Effector CD8-positive, alpha-beta T cell (primary cell): ENCODE results near the gene TESK2.
A peak's percentile ranks its signal among the peaks of the same experiment; 100 is the strongest.
"Not testable (repeated sequence)": the region's sequence is repeated elsewhere in the genome, so short reads cannot be mapped to it uniquely, and the experiment has no call there.

Experiments
- DNase-seq: peaks from one replicate; lab custom pipeline; 2025; lab: John Stamatoyannopoulos, UW

The TESK2 gene

GRCh38 chr1:45375104-45376090 lies 115.6 kb downstream of the TESK2 start:
- no peak for DNase-seq

- DNase-seq, result no peak
Observed at GRCh38 chr1:45373573-45373972, 117.4 kb downstream of the TESK2 start.

- no peak for DNase-seq
Observed at GRCh38 chr1:45370575-45370974, 120.4 kb downstream of the TESK2 start.

DNA sequence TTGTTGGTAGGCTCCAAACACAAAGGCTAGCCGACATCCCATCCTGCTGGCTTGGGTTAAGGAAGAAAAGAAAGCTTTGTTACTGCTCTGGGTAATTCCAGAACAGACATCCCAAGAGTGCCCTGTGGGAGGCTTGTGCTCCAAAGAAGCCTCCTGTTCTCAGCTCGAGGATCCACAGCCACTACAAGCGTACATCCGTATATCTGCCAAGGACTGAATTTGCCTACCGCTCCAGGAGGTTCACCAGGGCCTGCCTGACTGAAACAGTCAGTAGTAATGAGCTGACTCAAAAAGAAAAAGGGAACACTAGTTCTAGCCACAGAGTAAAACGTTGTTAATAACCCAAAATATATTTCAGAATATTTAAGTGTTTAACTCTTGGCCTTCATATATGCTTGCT lies 125.9 kb downstream of the TESK2 start:
- DNase-seq, result no peak

DNA sequence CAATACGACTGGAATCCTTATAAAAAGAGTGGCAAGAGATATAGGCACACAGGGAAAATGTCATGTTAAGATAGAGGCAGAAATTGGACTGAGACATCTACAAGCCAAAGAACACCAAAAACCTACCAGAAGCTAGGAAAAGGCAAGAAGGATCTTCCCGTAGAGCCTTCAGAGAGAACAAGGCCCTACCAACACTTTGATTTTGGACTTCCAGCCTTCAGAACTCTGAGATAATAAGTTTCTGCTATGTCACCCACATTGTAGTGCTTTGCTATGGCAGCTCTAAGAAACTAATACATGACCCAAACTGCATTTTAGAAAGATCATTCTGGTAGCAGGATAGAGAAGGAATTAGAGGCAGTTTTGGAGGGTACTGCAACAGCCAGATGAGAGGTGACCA lies 126.7 kb downstream of the TESK2 start:
- DNase-seq, result no peak

- DNase-seq, result not testable (repeated sequence)
Observed at GRCh38 chr1:45360981-45361380, 130.0 kb downstream of the TESK2 start.

DNA sequence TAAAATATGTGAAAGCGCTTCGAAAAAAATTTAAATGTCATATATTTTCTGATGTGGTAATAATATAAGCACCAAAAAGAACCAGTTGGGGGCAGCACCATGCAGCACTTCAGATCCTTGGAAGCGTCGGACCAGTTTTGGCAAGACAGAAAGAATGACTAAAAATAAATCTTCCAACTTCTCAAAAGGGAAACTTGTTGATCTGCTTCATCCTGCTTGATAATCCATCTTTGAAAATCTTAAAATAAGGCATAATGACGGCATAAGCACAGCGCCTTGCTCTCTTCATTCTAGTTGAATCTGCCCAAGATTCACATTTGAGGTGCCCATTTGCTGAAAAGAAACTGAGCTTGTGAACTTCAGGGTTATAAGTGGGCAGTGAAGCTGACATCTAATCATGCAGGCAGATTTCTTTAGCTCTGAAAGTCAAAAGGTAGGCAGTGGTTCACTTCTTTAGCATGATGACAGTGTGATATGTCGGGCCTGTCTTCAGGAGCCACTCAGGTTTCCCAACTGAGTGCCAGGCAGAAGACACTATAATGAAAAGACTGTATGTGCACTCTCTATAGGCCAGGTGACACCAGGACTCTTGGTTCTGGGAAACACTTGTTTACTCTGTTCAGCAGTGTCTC lies 131.0 kb downstream of the TESK2 start:
- peak; percentile 17 for DNase-seq

DNA sequence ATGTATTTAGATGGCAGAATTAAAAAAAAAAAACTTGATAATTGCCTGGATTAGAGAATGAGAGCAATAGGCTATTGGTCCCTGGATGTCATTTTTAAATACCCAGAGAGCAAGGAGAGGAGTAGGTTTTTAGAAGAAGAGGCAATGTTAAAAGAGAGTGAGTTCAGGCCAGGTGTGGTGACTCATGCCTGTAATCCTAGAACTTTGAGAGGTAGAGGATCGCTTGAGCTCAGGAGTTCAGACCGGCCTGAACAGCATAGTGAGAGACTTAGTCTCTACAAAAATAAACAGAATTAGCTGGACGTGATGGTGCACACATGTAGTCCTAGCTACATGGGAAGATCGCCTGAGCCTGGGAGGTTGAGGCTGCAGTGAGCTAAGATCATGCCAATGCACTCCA lies 134.8 kb downstream of the TESK2 start:
- no peak for DNase-seq

DNA sequence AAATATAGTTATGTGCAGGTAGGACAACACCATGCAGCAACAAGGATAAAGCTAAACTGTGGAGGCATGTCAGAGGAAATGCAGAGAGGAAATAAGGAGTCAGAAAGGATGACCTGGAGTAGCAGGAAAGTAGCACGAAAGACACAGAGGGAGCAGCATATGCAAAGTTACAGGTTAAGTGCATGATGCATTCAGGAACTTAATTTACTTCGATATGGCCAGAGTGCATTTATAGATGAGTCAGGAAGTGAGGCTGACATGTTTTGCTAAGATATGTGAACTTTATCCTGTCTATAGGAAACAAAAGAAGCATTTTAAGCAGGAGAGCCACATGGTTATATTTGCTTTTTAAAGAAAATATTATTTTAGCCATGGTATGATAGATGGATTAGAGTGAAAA lies 135.3 kb downstream of the TESK2 start:
- DNase-seq, result no peak

GRCh38 chr1:45354838-45355237 lies 136.1 kb downstream of the TESK2 start:
- DNase-seq, result no peak

DNA sequence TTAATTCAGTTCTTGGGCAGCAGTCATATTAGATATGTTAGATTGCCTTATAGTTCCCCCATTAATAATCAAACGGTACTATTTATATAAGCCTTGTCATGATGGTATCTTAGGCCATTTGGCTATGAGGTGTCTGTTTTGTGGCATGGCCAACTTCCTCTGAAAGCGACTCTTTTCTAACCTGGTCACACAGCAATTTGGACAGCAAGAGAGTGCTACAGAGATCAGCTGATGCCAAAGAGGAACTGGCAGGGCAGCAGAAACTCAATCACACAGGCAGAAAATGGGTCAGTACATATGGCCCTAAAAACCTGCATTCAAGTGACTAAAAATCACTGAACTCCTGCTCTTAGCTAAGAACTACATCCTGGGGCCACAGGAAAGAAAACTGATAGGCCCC lies 137.3 kb downstream of the TESK2 start:
- DNase-seq, result no peak

DNA sequence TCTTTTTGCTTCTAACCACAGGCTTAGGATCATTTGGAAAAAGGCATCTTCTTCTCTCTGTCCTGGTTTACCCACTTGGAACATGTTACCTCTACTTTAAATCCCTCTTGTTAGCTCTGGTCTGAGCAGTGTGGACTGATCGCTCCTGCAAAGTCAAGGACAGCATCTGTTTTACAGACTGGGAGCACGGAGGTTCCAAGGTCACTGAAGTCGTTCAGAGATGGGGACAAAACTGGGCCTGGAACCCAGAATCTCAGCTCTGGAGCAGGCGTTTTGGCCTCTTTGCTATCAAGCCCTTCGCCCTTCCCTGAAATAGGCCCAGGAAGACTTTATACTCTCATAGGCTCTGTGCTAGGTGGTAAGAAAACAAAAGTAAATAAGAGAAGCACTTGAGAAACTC lies 139.5 kb downstream of the TESK2 start:
- no peak for DNase-seq

DNA sequence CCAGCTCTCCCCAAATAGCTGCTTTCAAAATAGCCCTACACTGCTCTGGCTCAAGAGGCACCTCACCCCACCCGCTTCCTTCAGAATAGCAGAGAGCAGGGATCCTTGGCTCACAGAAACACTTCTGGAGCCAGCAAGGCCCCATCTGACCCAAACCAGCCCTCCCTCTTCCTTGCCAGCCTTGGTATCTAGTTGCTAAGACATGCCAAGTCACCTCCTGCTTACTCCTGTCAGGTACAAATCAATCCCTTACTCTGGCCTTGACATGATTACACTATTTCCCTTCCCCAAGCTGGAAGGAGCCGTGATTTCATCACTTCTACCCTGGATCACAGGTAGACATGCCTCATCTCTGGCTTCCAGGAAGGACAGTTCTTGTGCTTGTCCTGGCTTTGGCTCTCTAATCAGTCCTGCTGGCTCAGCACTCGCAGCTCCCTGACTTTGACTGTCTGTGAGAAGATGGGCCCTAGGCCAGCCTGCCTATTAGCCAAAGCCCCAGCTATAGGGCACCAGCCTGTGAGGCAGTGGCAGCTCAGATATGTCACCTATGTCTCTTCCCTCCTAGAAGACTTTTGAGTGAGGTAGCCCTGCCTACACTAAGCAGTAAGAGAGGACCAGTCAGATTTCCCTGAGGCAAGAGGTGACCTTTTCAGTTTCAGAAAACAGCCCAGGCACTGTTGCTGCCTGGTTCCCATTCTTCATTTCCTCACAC lies 141.8 kb downstream of the TESK2 start:
- DNase-seq, result no peak

- DNase-seq, result no peak
Observed at GRCh38 chr1:45348609-45348965, 142.4 kb downstream of the TESK2 start.

GRCh38 chr1:45348020-45348419 lies 142.9 kb downstream of the TESK2 start:
- no peak for DNase-seq

DNA sequence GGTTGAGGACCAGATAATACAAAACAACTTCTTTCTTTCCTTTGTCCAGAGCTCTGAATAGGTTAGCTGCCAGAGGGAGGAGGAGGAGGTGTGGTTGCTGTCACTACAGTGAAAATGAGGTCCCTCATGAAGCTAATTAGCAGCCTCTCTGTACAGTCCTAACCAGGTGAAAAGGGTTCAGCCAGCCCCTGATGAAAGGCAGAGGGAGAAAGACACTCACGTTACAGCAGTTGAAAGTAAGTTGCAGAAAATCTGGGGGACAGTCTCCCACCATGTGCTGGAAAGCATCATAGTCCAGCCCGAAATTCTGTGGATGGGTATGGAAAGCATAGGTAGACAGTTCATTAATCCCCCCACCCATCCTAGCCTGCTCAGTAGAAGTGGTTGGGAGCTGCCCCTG lies 144.5 kb downstream of the TESK2 start:
- DNase-seq, result no peak

DNA sequence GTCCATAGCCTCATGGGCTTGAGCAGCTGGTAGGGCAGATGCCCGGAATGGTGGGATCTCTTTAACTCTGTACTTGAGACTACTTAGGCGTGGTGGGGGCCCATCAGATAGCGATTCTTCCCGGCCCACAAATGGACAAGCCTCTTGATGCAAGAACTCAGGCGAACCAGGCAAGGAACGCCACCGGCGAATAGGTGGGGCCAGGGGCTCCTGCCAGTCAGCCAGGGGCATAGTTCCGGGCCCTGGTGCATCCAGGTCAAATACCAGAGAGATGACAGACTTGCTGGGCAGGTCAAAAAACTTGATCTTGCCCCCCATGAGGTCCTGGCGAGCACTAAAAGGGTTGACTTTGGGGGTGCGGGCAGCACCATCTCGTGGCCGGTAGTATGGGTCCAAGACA lies 145.9 kb downstream of the TESK2 start:
- DNase-seq, result no peak

- DNase-seq, result no peak
Observed at GRCh38 chr1:45344499-45344898, 146.5 kb downstream of the TESK2 start.

GRCh38 chr1:45340816-45341466 lies 150.0 kb downstream of the TESK2 start:
- DNase-seq, result no peak

DNA sequence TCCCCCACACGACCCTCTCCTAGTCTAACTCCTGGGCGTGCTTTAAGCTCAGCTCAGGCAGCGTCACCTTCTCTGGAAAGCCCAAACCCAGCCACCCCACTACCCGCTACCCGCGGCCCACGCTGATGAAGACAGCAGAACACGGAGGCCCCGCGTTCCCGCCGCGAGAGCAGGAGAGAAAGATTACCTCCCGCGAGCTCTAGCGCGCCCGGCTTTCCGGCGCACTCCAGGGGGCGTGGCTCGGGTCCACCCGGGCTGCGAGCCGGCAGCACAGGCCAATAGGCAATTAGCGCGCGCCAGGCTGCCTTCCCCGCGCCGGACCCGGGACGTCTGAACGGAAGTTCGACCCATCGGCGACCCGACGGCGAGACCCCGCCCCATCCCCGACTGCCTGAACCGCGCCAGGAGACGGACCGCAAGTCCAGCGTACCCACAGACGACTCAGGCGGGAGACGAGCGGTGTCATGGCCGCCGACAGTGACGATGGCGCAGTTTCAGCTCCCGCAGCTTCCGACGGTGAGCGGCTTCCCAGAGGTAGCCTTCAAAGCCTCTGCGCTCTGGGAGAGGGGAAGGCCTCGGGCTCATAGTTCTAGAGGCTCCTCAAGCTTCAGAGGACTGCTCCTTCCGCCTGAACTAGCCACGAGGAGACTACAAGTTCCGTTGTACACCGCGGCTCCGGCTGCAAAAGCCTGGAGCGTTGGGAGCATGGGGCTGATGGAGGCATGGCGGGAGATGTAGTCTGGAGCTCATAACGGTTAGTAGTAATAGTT lies 151.0 kb downstream of the TESK2 start, which contains the start of the genes MUTYH and TOE1:
MUTYH (minus strand) TSS at position 652 of the 770 bp plus-strand sequence. CDS start 5,935 bp downstream, outside the sequence.
TOE1 (plus strand) TSS at position 382 of the 770 bp plus-strand sequence; CDS start at position 465, 83 bp downstream.
- peak; percentile 78 for DNase-seq
